HG03066 (cell line): ENCODE data around the gene TSPAN9.

Experiments
- ATAC-seq: cut with Tn5 transposase; IDR thresholded peaks from one replicate; pipeline ENCODE4 v1.9.1; 2021; ENCODE audit warnings: low read depth; ENCODE audit not compliant: unreplicated experiment

TSPAN9 gene

DNA sequence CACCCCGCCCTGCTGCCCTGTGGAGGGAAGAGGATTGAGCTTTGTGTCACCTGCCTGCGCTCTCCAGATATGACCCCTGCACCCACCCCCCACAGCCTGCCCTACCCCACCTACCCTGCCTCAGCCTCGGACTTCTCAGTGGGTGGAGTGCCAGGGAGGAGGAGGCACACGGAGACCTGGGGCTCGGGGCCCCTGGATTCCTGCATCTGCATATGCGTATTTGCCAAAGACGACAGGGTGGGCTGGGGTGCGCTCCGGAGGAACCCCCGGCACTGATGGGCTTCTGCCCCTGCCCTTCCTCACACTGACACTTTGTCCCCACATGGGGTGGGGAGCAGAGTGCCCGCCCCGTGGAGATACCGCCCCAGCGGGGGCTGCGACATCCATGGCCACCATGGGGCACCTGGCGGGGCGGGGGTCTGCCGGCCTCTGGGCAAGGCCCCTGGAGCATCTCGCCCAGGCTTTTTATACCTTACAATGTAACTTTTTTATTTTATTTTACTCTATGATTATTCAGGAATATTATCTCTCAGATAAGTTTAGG, 206.0 kb downstream of the TSPAN9 start:
- ATAC-seq, result no peak

DNA sequence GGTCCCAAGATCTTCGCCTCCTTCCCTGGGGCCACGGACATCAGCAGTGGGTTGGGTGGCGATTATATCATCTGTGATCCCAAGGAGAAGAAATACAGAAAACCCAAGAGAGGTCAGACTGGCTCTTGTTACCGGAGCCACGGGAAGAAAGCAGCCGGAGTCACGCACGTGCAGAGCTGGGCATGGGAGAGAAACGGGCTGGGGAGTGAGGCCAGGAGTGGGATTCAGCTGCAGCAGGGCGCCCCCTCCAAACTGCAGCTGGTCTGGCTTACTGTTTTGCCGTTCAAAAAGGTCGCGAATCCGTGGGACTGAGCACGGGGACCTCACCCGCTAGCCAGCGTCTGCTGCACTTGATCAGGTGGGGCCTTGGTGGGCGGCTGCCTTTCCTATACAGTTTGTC, 207.2 kb downstream of the TSPAN9 start:
- no peak for ATAC-seq

DNA sequence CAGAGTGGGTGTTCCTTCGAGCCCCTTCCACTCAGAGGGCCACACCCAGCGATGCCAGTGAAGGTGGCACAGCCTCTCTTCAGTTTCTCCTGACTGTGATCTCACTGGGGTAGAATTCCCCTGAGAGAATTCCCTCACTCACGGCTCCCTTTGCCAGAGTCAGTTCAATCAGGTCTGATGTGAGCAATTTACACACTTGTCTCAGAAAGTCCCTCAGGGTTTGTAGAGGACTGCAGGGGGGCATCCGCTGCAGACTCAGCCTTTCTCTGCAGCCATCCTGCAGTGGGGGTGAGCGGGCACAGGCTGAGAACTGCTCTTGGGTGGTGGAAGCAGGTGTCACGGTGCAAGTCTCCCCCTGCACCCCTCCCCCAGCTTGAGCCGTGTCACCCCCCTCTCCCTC, 208.4 kb downstream of the TSPAN9 start:
- ATAC-seq, result no peak

GRCh38 chr12:3288690-3289089, 211.5 kb downstream of the TSPAN9 start:
- ATAC-seq, result no peak

GRCh38 chr12:3289702-3290101, 212.5 kb downstream of the TSPAN9 start:
- no peak for ATAC-seq

- no peak for ATAC-seq
Measured at GRCh38 chr12:3291939-3292338, 214.8 kb downstream of the TSPAN9 start.

GRCh38 chr12:3292677-3293412, 215.7 kb downstream of the TSPAN9 start:
- ATAC-seq, result no peak

DNA sequence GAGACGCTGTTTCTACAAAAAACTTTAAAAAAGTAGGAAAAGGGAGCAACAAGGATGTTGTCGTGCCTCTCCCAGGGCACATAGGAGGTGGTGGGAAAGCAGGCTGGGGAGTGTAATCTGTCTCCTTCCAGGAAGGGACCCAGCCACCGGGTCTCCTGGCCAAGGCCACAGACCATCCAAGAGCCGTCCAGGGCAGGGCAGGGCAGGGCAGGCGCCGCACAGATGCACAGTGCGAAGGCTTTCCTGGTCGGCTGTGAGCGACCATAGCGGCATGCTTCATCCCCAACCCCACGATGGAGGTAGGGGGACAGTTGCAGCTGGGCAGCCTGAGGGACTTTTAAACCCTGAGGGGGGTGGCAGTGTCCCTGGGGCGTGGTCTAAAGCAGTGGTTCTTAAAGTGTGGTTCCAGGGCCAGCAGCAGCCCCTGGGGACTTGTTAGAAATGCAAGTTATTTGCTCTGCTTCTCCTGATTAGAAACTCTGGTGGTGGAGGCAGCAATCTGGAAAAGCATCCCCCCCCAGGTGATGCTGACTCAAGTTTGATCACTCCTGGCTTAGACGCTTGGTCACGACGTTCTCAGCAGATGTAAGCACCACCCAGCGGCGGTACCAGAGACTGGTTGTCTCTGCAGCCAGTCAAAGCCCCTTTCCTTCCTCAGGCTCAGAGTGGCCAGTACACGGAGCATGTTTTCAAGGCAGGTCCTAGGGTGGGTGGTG, 216.4 kb downstream of the TSPAN9 start:
- ATAC-seq, result no peak

GRCh38 chr12:3294481-3294911, 217.3 kb downstream of the TSPAN9 start:
- no peak for ATAC-seq

DNA sequence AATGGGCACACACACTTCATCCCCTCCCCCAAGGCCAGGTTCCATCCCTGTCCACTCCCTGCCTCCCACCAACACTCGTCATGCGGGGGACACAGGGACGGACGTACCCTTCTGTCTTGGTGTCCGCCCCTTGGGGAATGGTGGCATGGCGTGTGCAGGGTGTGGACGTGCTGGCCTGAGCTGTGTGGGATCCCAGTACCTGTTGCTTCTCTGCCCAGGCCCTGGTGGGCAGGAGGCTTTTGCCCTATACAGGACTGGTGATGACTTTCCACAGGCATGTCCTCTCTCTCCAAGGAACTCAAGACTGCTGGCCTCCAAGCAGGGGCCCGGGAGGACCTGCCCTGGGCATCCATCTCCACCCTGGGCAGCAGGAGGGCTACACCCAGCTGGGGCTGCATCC, 218.0 kb downstream of the TSPAN9 start:
- no peak for ATAC-seq

GRCh38 chr12:3295646-3296408, 218.6 kb downstream of the TSPAN9 start:
- ATAC-seq, result no peak

DNA sequence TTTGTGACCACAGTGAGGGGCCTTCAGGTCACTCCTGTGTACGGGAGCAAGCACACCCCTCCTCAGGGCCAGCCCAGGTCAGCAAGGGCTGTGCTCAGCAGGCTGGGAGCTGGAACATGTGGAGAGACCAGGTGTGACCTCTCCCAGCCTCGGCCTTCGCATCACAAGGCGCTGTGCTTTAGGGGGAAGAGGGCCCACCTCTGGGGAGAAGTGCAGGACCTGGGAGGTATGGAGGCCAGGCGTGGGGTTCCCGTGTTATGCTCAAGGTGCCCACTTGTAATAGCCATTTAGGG, 219.2 kb downstream of the TSPAN9 start:
- ATAC-seq, result no peak

DNA sequence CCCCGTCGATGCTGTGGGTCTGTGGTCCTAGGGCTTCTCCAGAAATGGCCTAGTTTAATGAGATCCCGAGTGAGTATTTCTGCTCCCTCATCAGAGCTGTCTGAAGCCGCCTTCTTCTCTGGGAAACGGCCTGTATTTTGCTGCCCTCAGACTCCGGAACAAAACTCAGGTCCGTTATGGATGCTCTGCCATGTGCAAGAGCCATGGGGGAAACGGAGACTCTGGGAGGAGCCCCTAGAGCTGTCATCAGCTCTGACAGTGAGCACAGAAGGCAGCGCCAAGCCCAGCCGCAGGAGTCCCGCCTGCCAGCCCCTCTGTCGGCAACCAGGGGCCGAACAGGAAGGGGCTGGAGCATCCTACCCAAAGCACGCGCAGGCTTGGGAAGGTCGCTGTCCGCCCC, 221.4 kb downstream of the TSPAN9 start:
- no peak for ATAC-seq

DNA sequence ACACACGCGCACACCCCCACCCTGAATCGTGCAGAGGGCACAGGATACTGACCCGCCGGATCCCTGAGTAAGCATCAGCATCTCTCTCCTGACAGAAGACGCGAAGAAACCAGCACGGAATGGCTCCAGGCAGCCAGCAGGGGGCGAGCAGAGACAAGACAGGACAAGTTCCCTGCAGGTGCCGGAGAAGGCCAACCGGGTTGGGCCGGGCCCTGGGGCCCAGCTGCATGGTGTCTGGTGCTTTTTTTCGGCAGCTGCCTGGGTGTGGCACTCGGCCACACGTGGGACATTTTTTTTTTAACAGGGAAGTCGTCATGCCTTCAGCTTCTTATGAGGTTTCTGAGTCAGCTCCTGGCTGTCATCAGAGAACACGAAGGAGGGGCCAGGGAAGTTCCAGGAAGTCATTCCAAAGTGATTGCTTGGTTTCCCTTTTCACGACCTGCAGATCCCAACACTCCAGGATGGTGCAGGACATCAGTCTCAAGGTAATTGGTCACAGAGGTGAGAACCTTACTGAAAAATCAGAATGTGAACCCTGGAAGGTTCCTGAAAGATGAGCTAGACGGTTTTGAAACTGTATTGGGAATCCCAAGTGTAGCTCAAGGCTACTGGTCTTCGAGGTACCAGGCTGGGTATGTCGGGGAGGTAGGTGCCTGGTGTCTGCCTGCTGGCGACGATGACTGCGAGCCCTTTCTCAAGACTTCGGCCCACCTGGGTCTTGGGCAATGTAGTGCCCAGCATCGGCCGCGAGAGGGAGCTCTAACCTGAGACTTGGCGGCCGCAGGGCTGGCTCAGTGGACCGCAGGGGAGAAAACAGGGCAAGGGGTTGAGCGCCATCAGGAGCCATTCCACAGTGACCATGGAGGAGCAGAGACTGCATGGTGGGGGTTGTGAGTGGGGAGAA, 223.0 kb downstream of the TSPAN9 start:
- no peak for ATAC-seq

DNA sequence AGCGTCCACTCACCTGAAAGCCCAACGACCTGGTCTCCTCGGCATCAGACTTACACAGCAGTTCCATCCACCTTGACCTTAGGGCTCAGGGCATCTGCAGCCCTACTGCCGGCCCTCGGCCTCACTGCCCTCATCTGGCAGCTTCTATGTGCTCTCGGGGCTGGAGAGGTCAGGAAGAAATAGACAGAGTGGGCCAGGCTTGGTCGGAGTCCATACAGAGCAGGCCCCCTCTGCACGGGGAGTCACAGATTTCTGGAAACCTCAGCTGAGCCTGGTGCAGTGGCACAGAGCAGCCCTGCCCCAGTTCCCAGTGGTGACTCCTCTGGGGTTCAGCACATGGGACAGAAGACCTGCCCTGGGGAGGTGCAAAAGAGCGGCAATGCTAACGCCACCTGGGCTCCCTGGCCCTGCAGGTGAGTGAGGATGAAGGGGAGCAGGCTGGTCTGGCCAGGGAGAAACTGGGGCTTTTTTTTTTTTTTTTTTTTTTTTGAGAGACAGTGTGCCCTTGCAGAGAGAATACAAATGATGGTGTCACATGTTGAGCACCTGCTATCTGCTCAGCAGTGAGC, 223.7 kb downstream of the TSPAN9 start:
- ATAC-seq, result no peak

DNA sequence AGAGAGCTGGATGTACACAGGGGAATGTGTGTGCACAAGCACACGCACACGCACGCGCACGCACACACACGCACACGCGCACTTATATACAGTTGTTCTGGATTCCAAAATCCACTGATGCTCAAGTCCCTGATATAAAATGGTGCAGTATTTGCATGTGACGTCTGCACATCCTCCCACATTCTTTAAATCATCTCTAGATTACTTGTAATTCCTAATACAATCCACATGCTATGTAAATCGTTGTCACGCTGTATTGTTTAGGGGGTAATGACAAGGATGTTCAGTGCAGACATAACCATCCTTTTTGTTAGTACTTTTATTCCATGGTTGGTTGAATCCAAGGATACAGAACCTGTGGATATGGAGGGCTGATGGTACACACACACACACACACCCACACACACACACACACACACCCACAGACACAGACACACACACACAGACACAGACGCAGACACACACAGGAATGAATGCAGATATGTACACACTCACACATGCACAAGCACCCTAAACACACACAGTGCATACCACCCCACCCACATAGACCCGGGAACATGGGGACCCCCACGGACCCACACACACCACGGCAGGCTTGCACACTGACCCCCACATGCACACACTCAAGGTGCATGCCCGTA, 225.3 kb downstream of the TSPAN9 start:
- ATAC-seq, result no peak

GRCh38 chr12:3303410-3304136, 226.4 kb downstream of the TSPAN9 start:
- ATAC-seq, result no peak

- no peak for ATAC-seq
Measured at GRCh38 chr12:3304436-3305165, 227.4 kb downstream of the TSPAN9 start.
